H7 (cell line): ENCODE data around the gene PIGO. TPM values are rescaled to one million over a fixed set of nuclear protein-coding genes. Genes with fewer than 3 reads are reported as not detected.

ENCODE experiments used
- DNase-seq: peaks from one replicate; pipeline ENCODE4 v3.0.0; 2012
- H3K27me3 ChIP-seq: 2 replicates; pipeline ENCODE4 v1.6.0; 2011; ENCODE audit warnings: mild to moderate bottlenecking, low read length; ENCODE audit not compliant: control insufficient read depth, insufficient read depth
- H3K36me3 ChIP-seq: replicated peaks from 2 replicates; pipeline ENCODE4 v1.5.1; 2011; ENCODE audit warnings: low read length; ENCODE audit not compliant: control insufficient read depth, insufficient read depth
- H3K4me3 ChIP-seq: 2 replicates; pipeline ENCODE4 v1.5.1; 2011; ENCODE audit warnings: low read depth, mild to moderate bottlenecking, control low read depth, low read length, moderate library complexity; ENCODE audit not compliant: insufficient read depth
- total RNA-seq: library from RNA; depleted of rRNA; stranded (reverse); fragments of >200 nt; shearing (Covaris generic); gene quantifications from 2 replicates; pipeline ENCODE4 v1.2.3, GENCODE V29; 2014

Gene PIGO
- total RNA-seq, 1 experiment from 2014 or later, result 29.8 TPM

GRCh38 chr9:35111001-35111933, 14.9 kb upstream of the PIGO start:
- Histone ChIP-seq H3K36me3 (peaks cover 2% of the 10 kb centered on the region; the same call in 1 of the 2 replicates), H3K27me3 (no peaks in the 10 kb centered on the region), H3K4me3 (peak overlapping the region; percentile 62)
- DNase-seq, result peak; percentile 98

GRCh38 chr9:35110327-35110761, 14.0 kb upstream of the PIGO start:
- peak; percentile 26 for DNase-seq
- Histone ChIP-seq H3K27me3 (no peaks in the 10 kb centered on the region), H3K4me3 (no peak overlapping the region; the same call in 1 of the 2 replicates), H3K36me3 (peaks cover 4% of the 10 kb centered on the region; the same call in 1 of the 2 replicates)

DNA sequence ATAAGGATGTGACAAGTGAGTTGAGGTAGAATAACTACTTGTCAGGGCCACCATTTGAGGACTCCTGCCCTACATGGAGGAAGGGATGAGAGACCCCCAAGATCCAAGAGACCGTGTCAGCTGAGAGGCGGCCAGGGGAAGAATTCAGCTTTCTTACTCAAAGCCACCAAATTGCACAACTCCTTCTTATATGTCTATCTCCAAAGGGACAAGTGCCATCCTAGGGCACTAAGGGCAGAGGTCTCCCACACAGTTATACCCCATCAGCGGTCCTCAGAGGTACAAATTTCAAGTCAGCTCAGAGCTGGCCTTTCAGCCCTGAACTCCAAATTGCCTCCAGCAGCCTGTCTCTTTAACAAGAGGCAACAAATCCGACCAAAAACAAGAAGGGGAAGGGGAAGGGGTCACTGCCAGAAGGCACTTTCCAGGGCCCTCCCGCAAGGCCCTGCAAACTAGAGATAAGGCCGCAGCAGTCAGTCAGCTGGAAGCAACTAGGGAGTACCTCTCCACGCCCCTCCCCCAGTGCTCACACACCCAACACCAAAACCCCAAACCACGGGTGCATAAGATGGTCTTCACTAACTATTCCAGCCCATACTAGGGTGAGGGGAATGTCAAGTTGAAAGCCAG, 12.7 kb upstream of the PIGO start:
- no peak overlapping the region for H3K4me3 ChIP-seq
- peak; percentile 13 for DNase-seq
- H3K36me3 ChIP-seq, result peaks cover 4% of the 10 kb centered on the region; the same call in 1 of the 2 replicates
- H3K27me3 ChIP-seq, result no peaks in the 10 kb centered on the region

DNA sequence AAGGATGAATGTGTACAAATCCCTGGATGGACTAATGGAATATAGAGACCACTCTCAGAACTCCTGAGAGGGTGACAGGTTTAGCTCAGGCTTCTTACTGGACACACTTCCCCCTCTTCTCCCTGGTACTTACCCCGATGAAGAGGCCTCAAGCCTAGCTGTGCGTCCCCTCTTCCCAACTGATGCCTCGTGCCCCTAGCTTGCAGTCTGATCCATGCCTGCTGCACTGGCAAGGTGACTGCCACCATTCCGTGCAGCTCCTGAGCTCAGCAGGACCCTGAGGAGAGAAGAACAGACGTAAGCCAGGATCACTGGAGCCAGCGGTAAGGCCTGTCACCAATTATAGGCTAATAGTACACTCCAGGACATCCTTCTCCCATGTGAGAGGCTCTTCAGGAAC, 12.1 kb upstream of the PIGO start:
- DNase-seq, result no peak
- peaks cover 4% of the 10 kb centered on the region; the same call in 1 of the 2 replicates for H3K36me3 ChIP-seq
- no peak overlapping the region for H3K4me3 ChIP-seq
- H3K27me3 ChIP-seq, result no peaks in the 10 kb centered on the region

DNA sequence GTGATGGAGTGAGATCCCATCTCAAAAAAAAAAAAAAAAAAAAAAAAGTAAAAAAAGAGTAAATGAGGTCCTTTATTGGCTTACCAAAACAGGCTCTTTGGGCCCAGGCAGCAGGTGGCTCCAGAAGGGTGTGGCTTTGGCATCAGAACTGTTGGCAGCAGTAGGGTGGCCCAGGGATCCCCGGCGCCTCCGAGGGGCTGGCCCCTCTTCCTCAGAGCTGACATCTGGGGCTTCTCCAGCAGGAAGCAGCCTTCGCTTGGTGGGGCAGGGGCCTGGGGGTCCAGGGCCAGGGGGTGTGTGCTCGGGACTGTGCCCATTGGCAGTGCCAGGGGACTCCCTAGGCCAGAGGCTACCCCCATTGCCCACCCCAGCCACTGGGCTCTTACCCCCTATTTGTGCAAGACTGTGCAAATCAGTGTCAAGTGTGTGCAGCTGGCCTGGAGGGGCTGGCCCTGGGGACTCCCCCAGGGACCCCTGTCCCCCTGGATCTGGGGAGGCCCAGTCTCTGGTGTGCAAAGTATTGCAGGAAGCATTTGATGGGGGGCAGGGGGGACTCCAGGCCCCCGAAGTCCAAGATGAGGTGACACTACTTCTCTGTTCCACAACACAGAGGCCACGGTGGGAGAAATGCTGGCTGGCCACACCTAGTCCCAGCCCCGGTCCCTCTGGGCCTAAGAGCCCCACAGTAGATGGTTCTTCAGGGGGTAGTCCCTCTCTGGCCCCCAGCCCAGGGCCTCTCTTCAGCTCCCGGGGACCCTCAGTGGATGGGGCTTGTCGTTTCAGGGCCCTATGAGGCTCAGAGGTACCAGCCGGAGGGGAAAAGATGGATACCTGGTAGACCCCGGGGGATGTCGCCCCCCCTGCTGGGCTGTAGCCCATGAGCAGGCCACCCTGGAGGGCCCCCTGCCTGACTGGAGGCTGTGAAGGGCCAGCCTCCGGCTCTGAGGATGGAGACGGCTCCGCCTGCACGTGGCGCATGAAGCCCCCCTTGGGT, 11.2 kb upstream of the PIGO start:
- DNase-seq, result peak; percentile 44
- H3K36me3 ChIP-seq, result peaks cover 4% of the 10 kb centered on the region; the same call in 1 of the 2 replicates
- H3K27me3 ChIP-seq, result no peaks in the 10 kb centered on the region
- no peak overlapping the region for H3K4me3 ChIP-seq

DNA sequence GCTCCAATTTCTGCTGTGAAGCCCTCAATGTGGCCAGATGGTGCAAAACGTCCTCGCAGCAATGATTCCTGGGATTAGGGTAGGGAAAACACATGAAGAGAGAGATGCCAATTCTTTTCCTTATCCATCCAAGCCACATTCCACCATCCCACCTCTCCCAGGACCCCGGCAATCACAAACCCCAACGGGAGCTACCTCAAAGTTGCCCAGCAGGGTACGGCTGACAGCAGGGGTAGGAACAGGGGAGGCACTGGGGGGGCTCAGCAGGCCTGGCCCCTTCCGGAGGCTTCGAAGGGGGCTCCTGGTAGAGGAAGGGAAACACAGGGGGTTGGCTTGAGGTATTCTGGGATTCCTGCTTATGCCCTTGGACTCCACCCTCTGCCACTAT, 9.9 kb upstream of the PIGO start:
- Histone ChIP-seq H3K36me3 (peaks cover 8% of the 10 kb centered on the region), H3K4me3 (no peak overlapping the region), H3K27me3 (no peaks in the 10 kb centered on the region)
- DNase-seq, result peak; percentile 18

DNA sequence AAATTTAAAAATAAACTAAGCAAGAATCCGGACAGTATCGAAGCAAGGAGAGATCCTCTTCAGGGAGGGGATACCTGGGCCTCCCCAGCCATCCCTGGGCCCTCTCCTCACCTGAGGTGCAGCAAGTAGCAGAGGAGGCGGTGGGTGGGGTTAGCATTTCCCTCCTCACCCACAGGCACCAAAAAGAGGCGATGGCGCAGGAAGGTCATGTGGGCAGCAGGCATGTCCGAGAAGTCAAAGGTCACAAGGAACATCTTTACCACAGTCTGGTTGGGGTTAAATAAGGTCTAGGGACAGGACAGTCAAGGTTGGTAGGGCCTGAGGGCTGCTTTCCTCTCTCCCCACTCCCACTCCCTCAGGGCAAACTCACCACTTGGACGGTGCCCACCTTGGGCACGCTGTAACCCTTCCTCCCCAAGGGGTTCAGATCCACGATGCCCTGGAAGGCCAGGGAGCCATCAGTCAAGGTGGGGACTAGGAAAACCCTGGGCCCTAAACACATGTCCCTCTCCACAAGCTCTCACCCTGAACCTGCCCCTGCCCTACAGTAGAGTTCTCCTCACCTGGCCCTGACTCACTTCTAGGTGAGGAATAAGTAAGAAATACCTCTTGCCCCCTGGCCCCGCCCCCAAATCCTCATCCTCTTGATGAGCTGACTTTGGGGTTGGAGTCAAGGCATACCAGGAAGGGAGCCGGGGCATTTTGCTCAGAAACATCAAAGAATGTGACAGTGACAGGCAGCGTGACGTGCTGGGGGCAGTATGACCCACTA, 9.4 kb upstream of the PIGO start:
- Histone ChIP-seq H3K27me3 (no peaks in the 10 kb centered on the region), H3K36me3 (peaks cover 14% of the 10 kb centered on the region), H3K4me3 (no peak overlapping the region)
- peak; percentile 8 for DNase-seq

DNA sequence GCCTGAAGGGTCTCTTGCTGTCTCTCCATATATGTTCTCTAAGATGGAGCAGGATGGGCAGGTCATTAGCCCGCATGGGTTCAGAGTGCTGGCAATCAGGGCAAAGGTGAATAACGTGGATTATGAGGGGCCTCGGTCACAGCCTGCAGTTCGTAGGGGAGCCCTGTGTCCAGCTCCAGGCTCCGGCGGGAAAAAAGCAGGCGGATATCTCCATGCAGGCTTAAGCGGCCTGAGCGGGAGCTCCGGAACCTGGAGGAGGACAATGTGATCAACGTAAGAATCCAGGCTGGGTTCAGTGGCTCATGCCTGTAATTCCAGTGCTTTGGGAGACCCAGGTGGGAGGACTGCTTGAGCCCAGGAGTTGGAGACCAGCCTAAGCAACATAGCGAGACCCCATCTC, 8.7 kb upstream of the PIGO start:
- H3K36me3 ChIP-seq, result peaks cover 19% of the 10 kb centered on the region
- peak; percentile 11 for DNase-seq
- H3K4me3 ChIP-seq, result no peak overlapping the region
- no peaks in the 10 kb centered on the region for H3K27me3 ChIP-seq

GRCh38 chr9:35104586-35104985, 8.2 kb upstream of the PIGO start:
- Histone ChIP-seq H3K36me3 (peaks cover 22% of the 10 kb centered on the region), H3K4me3 (no peak overlapping the region), H3K27me3 (no peaks in the 10 kb centered on the region)
- DNase-seq, result no peak

DNA sequence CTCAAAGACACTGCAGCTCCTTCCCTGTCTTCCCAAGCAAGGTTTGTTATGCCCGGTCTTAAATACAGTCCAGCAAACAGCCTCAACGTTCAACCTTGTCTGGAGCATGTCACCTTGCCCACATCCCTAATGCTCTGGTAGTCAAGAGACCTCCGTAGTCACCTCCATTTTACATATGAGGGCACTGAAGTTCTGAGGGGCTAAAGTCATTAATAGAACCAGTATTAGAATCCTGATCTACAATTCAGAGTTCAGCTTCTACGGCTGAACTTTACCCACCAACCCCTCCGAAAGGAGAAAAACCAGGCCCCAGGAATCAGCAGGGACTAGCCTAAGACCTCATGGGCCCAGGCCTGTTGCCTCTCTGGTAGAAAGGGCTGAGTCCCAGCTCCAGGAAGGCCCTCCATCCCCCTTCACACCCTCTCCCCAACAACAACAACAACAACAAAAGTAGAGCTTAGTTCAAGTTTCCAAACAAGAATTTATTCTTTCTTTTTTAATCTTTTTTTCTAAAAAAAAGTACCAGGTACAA, 7.3 kb upstream of the PIGO start:
- peak; percentile 40 for DNase-seq
- no peaks in the 10 kb centered on the region for H3K27me3 ChIP-seq
- peak overlapping the region; percentile 75 for H3K4me3 ChIP-seq
- peaks cover 22% of the 10 kb centered on the region for H3K36me3 ChIP-seq

DNA sequence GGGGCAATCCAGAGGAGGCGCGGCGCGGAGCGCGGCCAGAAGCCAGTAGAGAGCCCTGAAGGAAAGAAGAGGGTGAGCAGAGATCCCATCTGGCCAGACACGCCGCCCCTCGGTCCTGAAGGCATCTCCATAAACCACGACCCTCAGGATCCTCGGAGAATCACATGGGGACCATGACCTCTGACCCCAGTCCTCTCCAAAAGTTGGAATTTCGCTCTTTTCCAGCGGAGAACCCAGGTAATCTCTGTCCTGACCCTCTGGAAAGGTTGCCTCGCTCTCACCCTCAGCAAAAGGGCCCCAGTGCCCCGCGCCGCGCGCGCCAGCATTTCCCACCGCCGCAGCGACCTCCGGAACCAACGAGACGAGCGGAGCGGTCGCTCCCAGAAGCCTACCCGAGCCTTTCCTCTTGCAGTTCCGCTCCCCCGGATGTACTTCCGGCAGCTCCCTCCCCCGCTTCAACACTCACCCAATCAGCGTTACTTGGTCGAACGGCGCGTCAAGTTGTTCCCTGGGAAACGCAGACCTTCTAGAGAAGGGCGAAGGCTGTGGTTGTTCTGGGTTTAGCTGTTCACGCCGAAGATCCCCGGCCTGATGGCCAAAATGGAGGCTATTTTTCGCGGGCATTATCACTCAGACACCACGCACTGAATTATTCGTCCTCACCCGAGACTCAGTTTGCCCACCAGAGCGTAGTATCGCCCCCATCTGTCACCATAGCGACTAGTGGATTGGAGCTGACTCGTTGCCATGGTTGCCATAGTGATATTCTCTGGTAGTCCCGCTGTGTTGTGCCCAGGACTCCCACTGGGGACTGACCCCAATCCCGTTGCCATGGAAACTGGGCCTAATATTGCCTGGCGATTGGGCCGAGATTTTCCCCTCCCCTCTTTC, 6.6 kb upstream of the PIGO start, which contains the start of gene STOML2:
Gene STOML2, minus strand, starts transcription at position 363 of the 891 bp plus-strand sequence. Its CDS starts 37 bp downstream, at position 326.
- no peaks in the 10 kb centered on the region for H3K27me3 ChIP-seq
- peak within 1 kb of the TSS; percentile 75 for H3K4me3 ChIP-seq
- peak; percentile 96 for DNase-seq
- H3K36me3 ChIP-seq, result peaks cover 20% of the 10 kb centered on the region

DNA sequence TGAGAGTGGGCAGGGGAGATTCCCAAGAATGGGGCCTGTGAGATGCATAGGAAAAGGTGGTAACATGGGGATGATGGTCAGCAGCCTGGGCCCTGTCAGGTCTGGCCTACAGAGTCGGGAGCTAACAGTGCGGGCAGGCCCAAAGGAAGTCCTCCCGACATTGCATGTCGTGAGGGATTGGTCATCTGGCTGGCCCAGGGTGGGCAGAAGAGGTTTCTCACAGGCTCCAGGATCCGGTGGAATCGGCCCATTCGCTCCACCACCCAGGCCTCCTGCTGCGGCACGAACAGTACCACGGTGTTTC, 6.0 kb upstream of the PIGO start:
- Histone ChIP-seq H3K36me3 (peaks cover 20% of the 10 kb centered on the region), H3K27me3 (no peaks in the 10 kb centered on the region), H3K4me3 (peak overlapping the region; percentile 75)
- no peak for DNase-seq

GRCh38 chr9:35097573-35097972, 1.2 kb upstream of the PIGO start:
- no peak for DNase-seq
- Histone ChIP-seq H3K36me3 (peaks cover 26% of the 10 kb centered on the region), H3K4me3 (no peak overlapping the region), H3K27me3 (no peaks in the 10 kb centered on the region)
